Brain microvascular endothelial cell (primary cell): Measurements from ENCODE around the gene CALD1.

Experiments used
- DNase-seq: peaks from one replicate; pipeline ENCODE4 v3.0.0-alpha.2; 2020
- H3K27ac ChIP-seq: fragments of 250-450 bp; sonication (Bioruptor Pico); 2 replicates; pipeline ENCODE4 v1.5.1; 2020; ENCODE audit warnings: mild to moderate bottlenecking, moderate library complexity
- H3K27me3 ChIP-seq: fragments of 250-450 bp; sonication (Bioruptor Pico); replicated peaks from 2 replicates; pipeline ENCODE4 v1.5.1; 2020; ENCODE audit warnings: mild to moderate bottlenecking
- H3K36me3 ChIP-seq: fragments of 250-450 bp; sonication (Bioruptor Pico); replicated peaks from 2 replicates; pipeline ENCODE4 v1.5.1; 2020; ENCODE audit warnings: mild to moderate bottlenecking
- H3K4me3 ChIP-seq: 2 replicates; pipeline ENCODE4 v1.5.1; 2011; ENCODE audit warnings: low read depth, mild to moderate bottlenecking, control low read depth, low read length, moderate library complexity
- in situ Hi-C: cut with HindIII; loops from 2 replicates; pipeline ENCODE4 v1.10.0; 2017; ENCODE audit warnings: low sequenced_read_pairs, low pct_ligation_motif_present
- TF ChIP-seq, protein P1 (sequence below): IDR thresholded peaks from 2 replicates; pipeline ENCODE4 v1.5.1; 2011; ENCODE audit warnings: low read depth, mild to moderate bottlenecking, moderate library complexity, low read length, control low read depth, inconsistent platforms; ENCODE audit errors: missing control alignments

Gene CALD1

GRCh38 chr7:134985894-134986362 lies 206.5 kb downstream of the CALD1 start:
- no peaks in the 10 kb centered on the region for H3K27me3 ChIP-seq
- no peaks in the 10 kb centered on the region for H3K36me3 ChIP-seq
- H3K4me3 ChIP-seq, result peak overlapping the region; percentile 81
- H3K27ac ChIP-seq, result peak overlapping the region; percentile 81
- TF ChIP-seq, protein P1, sequence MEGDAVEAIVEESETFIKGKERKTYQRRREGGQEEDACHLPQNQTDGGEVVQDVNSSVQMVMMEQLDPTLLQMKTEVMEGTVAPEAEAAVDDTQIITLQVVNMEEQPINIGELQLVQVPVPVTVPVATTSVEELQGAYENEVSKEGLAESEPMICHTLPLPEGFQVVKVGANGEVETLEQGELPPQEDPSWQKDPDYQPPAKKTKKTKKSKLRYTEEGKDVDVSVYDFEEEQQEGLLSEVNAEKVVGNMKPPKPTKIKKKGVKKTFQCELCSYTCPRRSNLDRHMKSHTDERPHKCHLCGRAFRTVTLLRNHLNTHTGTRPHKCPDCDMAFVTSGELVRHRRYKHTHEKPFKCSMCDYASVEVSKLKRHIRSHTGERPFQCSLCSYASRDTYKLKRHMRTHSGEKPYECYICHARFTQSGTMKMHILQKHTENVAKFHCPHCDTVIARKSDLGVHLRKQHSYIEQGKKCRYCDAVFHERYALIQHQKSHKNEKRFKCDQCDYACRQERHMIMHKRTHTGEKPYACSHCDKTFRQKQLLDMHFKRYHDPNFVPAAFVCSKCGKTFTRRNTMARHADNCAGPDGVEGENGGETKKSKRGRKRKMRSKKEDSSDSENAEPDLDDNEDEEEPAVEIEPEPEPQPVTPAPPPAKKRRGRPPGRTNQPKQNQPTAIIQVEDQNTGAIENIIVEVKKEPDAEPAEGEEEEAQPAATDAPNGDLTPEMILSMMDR, result peak; percentile 26
- DNase-seq, result no peak
- in situ Hi-C loops, result loop anchor here (25.0 kb wide), 1 partner anchor 176 kb away; the partner anchor contains the start of gene CYREN

DNA sequence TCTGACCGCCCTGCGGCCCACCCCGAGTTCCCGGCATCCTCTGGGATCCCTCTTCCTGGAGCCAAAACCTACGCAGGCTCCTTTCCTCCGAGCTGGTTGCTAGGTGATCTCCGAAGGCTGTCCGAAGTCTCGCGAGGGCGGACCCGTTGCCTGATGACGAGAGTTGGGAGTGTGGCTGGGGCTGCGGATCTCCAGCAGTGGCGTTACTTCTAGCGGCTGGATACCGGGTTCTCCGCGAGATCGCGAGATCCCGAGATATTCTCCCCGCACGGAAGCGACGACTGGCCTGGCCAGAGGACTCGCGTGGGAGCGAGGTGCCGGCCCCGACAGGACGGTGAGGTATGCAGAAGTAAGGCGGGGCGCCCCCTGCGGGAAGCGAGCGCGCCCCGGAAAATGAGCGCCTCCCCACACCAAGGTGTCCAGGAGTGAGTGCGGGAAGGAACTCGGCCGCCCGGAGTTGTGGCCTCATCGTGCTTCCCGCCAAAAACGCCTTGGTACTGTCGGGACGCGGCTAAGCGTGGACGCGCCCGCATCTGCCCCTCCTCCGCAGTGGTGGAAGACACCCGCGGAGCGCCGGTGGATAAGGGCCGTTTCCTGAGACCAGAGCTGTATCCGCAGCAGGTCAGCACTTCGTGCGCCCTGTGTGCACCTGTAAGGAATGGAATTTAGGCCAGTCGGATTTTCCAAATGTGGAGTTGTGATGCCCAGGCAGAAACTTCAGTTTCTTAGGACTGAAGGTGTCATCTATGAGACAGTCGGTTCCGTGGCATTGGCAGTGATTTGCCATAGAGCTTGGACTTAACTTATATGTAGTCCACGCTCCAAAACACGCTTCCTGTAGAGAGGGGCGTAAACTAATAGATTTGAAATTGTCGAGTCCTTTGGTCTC lies 207.2 kb downstream of the CALD1 start, which contains the start of gene AGBL3:
Gene AGBL3 (plus strand): TSS at position 146 of the 889 bp plus-strand sequence. CDS start 1,426 bp downstream, outside the sequence.
- in situ Hi-C loops, result loop anchor here (25.0 kb wide), 1 partner anchor 176 kb away; the partner anchor contains the start of gene CYREN
- peak; percentile 97 for DNase-seq

GRCh38 chr7:134988161-134988560 lies 208.7 kb downstream of the CALD1 start:
- no peak for DNase-seq

More for the DNA sequence above, 207.2 kb downstream of the CALD1 start, which contains the start of gene AGBL3:
- H3K27me3 ChIP-seq, result no peaks in the 10 kb centered on the region
- peak within 1 kb of the TSS; percentile 81 for H3K4me3 ChIP-seq
- no peaks in the 10 kb centered on the region for H3K36me3 ChIP-seq
- H3K27ac ChIP-seq, result peak within 1 kb of the TSS; percentile 81
- TF ChIP-seq, protein P1, result peak; percentile 76

GRCh38 chr7:134991469-134992339 lies 212.3 kb downstream of the CALD1 start:
- H3K27ac ChIP-seq, result peak overlapping the region; percentile 68
- no peaks in the 10 kb centered on the region for H3K27me3 ChIP-seq
- TF ChIP-seq, protein P1, result no peak
- DNase-seq, result no peak
- no peak overlapping the region for H3K4me3 ChIP-seq
- no peaks in the 10 kb centered on the region for H3K36me3 ChIP-seq
- in situ Hi-C loops, result loop anchor here (25.0 kb wide), 1 partner anchor 171 kb away; the partner anchor contains the start of gene CYREN

More at GRCh38 chr7:134988161-134988560, 208.7 kb downstream of the CALD1 start:
- TF ChIP-seq, protein P1, result no peak
- Histone ChIP-seq H3K36me3 (no peaks in the 10 kb centered on the region), H3K4me3 (no peak overlapping the region), H3K27me3 (no peaks in the 10 kb centered on the region), H3K27ac (no peak overlapping the region)
- in situ Hi-C loops, result loop anchor here (25.0 kb wide), 1 partner anchor 174 kb away; the partner anchor contains the start of gene CYREN

DNA sequence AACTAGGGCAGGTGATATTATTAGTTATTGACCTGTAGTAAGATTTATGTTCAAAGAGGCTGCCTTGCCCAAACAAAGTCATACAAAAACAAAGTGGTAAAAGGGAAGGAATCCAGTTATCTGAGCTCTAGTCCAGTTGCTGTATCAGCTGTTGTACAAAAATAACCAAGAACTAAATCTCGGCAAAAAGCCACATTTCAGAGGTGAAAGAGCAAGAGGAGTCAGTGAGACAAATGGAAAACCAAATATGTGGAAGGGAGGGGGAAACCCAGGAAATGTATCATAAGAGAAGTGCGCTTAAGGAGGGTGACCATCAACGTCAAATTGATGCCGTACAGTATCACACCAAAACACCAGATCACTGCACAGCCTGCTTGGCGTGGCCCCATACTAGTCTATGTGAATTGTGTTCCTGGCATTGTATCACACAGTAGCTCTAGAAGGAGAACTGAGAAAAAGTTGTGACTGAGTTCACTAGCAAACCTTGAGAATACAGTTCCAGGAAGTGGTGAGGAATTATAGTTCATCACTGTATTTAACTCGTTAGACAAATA lies 213.3 kb downstream of the CALD1 start:
- peak; percentile 84 for DNase-seq
- Histone ChIP-seq H3K27ac (peak overlapping the region; percentile 68), H3K36me3 (no peaks in the 10 kb centered on the region), H3K27me3 (no peaks in the 10 kb centered on the region), H3K4me3 (no peak overlapping the region)
- TF ChIP-seq, protein P1, result no peak
- in situ Hi-C loops, result loop anchor here (25.0 kb wide), 1 partner anchor 170 kb away; the partner anchor contains the start of gene CYREN
